Measurements from ENCODE around the gene EGFR.

The EGFR gene

GRCh38 chr7:55212176-55212575 lies 193.4 kb downstream of the EGFR start:
- no peak for DNase-seq (ENCODE audit: low read depth in 2 of 2)

GRCh38 chr7:55212838-55213237 lies 194.0 kb downstream of the EGFR start:
- DNase-seq (ENCODE audit: low read depth in 2 of 2), result no peak

- no peak for DNase-seq (ENCODE audit: low read depth in 2 of 2)
Measured at GRCh38 chr7:55214707-55215106, 195.9 kb downstream of the EGFR start.

GRCh38 chr7:55223023-55223422 lies 204.2 kb downstream of the EGFR start:
- DNase-seq (ENCODE audit: low read depth in 2 of 2), result no peak

- DNase-seq (ENCODE audit: low read depth in 2 of 2), result no peak
Measured at GRCh38 chr7:55224111-55224510, 205.3 kb downstream of the EGFR start.

- DNase-seq (ENCODE audit: low read depth in 2 of 2), result no peak
Measured at GRCh38 chr7:55224810-55225209, 206.0 kb downstream of the EGFR start.

GRCh38 chr7:55230014-55230413 lies 211.2 kb downstream of the EGFR start:
- no peak for DNase-seq (ENCODE audit: low read depth in 2 of 2)

GRCh38 chr7:55231736-55232280 lies 213.0 kb downstream of the EGFR start:
- DNase-seq (ENCODE audit: low read depth in 2 of 2), result no peak

GRCh38 chr7:55233001-55233400 lies 214.2 kb downstream of the EGFR start:
- no peak for DNase-seq (ENCODE audit: low read depth in 2 of 2)

- no peak for DNase-seq (ENCODE audit: low read depth in 2 of 2)
Measured at GRCh38 chr7:55234408-55234807, 215.6 kb downstream of the EGFR start.

- DNase-seq (ENCODE audit: low read depth in 2 of 2), result no peak
Measured at GRCh38 chr7:55235115-55235514, 216.3 kb downstream of the EGFR start.

- DNase-seq (ENCODE audit: low read depth in 2 of 2), result no peak
Measured at GRCh38 chr7:55235801-55236200, 217.0 kb downstream of the EGFR start.

- no peak for DNase-seq (ENCODE audit: low read depth in 2 of 2)
Measured at GRCh38 chr7:55236476-55236875, 217.7 kb downstream of the EGFR start.

GRCh38 chr7:55237156-55237893 lies 218.5 kb downstream of the EGFR start:
- no peak for DNase-seq (ENCODE audit: low read depth in 2 of 2)

- DNase-seq (ENCODE audit: low read depth in 2 of 2), result no peak
Measured at GRCh38 chr7:55239406-55239805, 220.6 kb downstream of the EGFR start.

- DNase-seq (ENCODE audit: low read depth in 2 of 2), result no peak
Measured at GRCh38 chr7:55240418-55241142, 221.8 kb downstream of the EGFR start.

- no peak for DNase-seq (ENCODE audit: low read depth in 2 of 2)
Measured at GRCh38 chr7:55241958-55242357, 223.1 kb downstream of the EGFR start.

- no peak for DNase-seq (ENCODE audit: low read depth in 2 of 2)
Measured at GRCh38 chr7:55242613-55243012, 223.8 kb downstream of the EGFR start.

GRCh38 chr7:55244006-55244745 lies 225.4 kb downstream of the EGFR start:
- no peak for DNase-seq (ENCODE audit: low read depth in 2 of 2)

GRCh38 chr7:55245271-55245723 lies 226.5 kb downstream of the EGFR start:
- DNase-seq (ENCODE audit: low read depth in 2 of 2), result no peak

- no peak for DNase-seq (ENCODE audit: low read depth in 2 of 2)
Measured at GRCh38 chr7:55246171-55246570, 227.4 kb downstream of the EGFR start.

GRCh38 chr7:55247428-55247827 lies 228.6 kb downstream of the EGFR start:
- DNase-seq (ENCODE audit: low read depth in 2 of 2), result no peak

All from stimulated activated CD4-positive, alpha-beta T cell treated with anti-CD3 and anti-CD28 coated beads, Interleukin-1b, Interleukin-23, amount 100 ng/mL, for 4 hours (primary cell).